GM18526 (cell line): Measurements from ENCODE around the gene TYRO3.

Experiments used
- POLR2A ChIP-seq: IDR thresholded peaks from 3 replicates; pipeline ENCODE4 v1.6.1; 2011; ENCODE audit not compliant: insufficient read length; ENCODE audit errors: extremely low read depth

The TYRO3 gene

DNA sequence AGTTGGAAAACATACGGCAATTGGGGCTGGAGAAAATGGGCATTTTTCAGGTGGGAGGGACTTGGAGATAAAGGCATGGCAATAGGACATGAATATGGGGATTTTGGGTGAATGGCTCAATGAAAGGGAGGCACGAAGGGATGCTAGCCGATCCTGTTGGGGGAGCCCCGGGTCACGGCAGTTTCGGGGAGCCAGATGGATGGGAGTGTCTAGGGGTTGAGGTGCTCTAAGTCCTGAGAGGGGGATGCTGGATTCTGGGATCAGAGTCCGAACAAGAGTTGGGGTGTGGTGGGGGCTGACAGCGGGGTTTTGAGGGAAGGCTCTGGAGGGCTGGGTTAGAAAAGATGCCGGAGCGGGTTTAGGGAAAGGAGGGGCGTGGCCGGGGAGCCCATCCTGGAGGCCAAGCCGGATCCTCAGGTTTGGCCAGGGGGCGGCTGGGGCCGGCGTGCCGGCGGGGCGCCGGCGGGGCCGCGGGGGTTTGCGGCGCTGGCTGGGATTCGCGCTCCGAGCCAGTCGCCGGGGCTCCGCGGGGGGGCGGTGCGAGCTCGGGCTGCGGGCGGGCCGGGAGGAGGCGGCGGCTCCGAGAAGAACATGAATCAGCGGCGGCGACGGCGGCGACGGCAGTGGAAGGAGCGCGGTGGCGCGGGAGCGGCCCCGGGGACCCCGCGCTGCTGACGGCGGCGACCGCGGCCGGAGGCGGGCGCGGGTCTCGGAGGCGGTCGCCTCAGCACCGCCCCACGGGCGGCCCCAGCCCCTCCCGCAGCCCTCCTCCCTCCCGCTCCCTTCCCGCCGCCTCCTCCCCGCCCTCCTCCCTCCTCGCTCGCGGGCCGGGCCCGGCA is at the start of gene TYRO3:
TYRO3 (plus strand) TSS at position 813 of the 839 bp plus-strand sequence. CDS start 46 bp downstream, outside the sequence.
- no peak for TF ChIP-seq POLR2A

DNA sequence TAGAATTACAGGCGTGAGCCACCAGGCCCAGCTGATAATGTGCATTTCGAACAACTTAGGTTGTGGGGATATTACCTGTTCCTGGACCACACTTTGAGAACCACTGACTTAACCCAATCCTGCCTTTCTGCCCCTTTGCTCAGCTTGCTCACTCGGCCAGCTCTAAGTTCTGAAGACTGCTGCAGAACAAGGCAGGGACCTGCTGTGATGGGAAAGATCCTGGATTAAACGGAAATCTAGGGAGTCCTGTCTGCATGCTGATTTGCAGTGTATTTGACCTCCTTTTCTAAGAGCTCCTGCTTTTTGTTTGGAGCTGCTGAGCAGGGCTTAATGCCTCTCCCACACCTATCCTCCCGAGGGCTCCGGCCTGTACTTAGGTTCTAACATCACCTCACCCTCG is 48.3 kb upstream of the TYRO3 start:
- TF ChIP-seq POLR2A: no peak

DNA sequence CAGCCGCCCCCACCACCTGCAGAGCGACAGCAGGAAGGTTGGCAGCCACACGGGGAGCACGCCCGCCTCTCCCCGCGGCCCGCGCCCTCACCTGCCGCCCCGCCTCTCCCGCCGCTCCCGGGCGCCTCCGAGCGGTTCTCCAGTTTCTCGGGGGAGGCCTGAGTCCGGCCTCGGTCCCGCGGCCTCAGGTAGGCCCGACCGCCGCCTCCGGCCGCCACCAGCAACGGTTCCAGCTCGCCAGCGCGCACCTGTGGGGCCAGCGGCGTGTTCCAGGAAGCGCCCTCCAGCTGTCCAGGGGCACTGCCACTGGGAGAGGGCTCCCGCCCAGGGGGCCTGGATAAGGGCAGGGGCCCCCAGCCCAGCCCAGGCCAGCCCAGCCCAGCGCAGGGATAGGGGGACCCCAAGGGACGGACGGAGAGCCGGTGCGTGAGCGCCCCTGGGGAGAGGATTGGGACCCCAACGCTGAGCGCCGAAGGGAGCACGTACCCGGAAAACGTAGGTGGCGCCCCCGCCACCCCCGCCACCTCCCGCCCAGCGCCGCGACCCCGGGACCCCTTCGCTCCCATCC is 47.6 kb upstream of the TYRO3 start:
- no peak for TF ChIP-seq POLR2A

DNA sequence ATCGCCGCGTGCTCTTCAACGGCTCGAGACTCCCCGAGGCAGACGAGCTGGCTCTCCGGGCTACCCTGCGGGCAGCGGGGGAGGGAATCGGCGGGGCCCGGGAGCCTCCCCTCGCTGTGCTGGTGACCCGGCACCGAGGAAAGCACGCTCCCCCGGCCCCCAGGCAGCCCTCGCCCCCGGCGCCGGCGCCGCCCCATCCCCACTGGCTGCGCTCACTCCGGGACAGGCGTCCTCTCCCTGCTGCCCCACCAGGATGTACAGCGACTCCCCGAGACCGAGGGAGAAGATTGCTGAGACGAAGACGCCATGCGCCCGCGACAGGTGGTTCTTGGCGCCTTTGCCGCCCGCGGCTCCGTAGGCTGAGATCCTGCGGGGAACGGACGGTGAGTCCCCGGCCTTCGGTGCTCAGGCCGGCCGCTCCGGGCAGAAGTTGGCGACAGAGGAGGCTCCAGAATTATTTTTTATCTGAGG is 47.1 kb upstream of the TYRO3 start:
- no peak for TF ChIP-seq POLR2A

DNA sequence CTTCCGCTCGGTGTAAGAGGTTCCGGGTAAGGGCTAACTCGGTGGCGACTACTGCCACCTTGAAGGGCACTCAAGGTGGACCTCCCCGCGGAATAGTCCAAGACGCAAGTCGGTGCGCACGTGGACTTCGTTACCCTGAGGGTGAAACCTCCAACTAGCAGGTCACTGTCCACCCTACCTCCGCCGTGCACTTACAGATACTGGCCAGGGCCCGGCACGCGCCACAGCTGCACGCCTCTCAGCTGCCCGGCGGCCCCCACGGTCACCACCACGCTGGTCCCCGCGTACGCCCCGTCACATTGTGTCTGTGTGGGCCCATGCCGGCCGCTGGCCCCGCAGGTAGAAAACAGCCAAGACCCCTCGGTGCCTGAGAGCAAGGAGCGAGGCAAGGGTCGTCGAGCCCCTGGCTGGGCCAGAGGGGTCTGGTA is 46.5 kb upstream of the TYRO3 start:
- TF ChIP-seq POLR2A: no peak

DNA sequence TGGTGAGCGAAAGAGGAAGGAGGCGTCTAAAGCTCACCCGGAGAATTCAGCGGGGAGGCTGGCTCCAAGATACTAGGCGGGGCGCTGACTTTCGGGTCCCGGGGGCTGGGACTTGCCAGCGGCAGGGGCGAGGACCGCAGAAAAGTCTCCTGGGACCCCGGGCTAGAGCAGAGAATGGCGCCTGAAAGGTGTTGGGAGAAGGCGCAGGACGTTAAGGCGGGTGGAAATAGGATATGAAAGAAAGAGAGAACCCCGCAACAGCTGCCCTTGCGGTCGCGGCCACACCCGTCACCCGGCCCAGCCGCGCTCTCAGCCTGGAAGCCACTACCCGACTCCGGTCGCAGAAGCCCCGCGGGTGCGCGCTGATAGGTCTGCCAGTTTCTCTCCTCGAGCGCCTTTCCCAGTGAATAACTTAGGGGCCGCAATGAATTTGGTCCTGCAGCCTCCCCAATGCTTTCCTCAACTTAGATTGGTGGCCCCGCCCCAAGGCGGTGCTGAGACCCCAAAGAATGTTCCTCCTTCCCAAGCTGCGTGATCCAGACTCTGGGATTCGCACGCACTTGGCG is 46.0 kb upstream of the TYRO3 start:
- TF ChIP-seq POLR2A: no peak

DNA sequence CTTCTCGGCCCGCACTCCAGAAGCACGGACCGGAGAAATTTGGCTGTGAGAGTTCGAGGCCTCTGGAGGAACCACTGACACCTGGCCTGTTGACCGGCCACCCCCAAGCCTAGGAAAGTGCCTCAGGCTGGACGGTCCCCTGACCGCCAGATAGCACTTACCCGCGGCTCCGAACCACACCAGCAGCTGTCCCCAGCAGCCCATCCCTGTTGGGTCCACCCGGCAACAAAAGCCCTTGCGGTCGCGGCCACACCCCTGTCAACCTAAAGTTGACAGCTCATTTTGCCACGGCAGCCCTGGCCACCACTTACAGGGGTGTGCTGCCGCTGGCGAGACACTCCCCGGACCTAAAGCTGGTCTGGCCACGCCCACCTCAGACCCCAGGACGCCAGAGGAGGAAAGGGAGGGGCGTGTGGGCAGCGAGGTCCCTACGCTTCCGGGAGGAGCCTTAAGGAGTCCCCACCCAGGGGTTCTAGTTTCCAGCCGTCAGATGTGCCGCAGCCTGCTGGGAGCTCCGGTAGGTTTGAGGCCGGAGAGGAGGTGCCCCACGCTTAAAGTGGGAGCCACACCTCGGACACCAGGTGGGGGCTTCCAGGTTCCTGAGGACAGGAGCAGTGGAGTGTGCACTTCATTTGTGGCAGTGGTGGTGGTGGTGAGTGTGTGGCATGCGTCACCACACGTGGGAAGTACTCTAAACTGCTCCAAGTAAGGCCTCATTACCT is 45.3 kb upstream of the TYRO3 start, which contains the start of gene LTK:
LTK (minus strand) TSS at position 322 of the 722 bp plus-strand sequence; CDS start at position 204, 118 bp downstream.
- no peak for TF ChIP-seq POLR2A

DNA sequence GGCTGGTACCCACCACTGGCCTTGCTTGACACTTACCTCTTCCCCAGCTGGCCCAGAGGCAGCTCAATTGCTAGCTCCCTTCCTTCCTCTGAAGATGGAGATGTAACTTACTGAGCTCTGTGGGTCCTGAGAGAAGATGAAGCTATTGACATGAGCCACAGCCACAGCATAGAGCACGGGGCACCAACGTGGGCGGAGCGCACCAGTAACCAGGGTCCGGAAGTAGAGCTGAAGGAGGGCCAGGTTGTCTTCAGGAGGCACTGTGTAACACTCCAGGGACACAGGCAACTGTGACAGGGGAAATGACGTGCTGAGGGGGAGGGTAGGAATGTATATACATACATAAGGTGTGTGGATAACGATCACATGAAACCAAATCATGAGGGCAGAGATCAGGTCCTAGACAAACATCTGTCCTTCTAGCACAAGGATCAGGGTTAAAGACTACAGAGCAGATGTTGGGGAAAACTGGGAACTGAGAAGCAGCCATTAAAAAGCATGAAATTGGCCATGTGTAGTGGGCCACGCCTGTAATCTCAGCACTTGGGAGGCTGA is 41.0 kb upstream of the TYRO3 start:
- no peak for TF ChIP-seq POLR2A

DNA sequence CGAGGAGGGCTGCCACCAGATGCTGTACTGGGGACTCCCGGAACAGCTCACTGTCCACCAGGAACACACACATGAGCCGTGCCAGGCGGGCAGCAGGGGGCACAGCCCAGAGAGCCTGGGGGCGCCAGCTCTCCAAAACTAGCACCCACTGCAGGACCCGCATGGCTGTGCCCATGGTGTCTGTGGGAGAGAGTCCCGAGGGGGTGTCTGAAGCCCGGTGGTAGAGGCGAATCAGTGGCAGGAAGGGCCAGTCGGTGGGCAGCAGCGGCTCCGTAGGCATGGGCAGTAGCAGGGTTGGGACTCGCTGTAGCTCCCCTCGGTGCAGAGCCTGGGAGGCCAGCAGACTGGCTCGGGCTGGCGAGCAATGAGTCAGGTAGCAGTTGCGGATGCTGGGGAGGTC is 38.4 kb upstream of the TYRO3 start:
- TF ChIP-seq POLR2A: no peak

DNA sequence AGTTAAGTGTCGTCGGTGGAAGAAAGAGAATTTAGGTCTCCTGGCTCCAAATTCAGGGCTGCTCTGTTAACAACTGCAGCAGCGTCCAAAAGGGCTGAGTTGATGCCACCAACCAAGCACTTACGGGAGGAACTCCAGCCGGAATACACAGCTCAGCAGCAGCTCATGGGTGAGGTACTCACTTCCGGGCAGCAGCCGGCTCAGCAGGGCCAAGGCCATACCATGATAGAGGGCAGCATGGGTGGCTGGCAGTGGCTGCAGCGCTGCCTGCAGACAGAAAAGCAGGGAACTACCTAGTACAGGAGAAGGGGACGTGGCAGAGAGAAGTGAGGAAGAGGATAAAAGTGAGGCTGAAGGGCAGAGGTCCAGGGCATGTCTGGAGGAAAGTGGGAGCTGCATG is 37.4 kb upstream of the TYRO3 start:
- no peak for TF ChIP-seq POLR2A

DNA sequence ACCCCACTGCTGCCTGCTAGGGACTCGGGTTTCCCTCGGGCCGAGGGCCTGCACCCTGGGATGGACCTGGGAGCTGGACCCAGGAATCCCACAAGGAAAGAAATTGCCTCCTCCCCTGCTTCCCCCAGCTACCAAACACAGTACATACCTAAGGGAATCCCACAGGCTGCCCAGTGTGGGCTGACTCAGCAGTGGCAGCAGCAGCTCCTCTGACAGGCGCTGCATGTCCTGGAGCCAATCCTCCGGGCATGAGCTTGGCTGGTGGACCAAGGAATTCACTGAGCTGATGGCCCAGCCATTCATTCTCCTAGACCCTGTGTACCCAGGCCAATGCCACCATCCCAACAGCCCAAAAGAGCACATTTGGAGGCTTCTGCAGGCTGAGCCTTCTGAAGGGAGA is 35.9 kb upstream of the TYRO3 start:
- no peak for TF ChIP-seq POLR2A

DNA sequence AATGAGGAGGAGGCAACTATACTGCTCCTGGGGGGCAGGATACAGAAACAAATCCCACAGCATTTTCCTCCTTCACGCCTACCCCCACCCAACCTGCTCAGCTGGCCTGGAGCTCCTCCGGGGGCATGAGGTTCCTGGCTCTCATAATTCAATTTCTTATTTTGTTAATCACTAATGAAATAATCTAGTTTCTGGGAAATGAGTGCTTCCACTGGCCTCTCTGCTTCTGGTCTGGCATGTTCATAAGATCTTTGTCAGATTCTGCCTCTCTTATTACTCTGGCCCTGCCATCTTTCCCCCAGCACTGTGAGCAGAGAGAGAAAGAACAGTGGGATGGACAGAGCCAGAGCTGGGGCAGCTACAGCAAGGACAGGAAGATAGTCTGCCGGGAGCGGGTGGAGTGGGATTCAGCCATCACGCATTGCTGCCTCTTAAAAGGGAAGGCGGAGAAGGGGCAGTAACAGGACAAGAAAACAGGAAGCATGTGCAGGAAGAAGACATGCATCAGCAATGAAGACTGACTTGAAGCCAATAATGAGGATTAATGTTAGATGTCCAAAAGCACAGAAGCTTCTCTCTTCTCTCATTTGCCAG is 28.6 kb upstream of the TYRO3 start:
- no peak for TF ChIP-seq POLR2A

DNA sequence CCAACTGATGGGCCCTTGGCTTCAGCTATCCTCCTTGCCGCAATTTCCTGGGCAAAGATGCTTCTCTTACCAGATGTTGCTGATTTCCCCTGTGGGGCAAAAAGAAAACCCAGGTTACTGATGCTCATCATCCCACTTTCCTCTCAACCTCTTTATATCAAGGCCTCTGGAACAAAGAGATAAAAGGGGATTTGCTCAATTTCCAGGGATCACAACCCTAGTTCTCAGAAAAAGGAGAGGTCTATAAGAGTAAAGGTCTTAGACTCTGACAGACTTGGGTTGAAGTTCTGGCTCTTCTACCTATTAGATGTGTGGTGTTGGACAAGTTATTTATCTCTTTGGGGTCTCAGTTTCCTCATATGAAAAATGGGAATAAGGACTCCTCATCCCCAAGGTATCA is 23.5 kb upstream of the TYRO3 start:
- TF ChIP-seq POLR2A: no peak

DNA sequence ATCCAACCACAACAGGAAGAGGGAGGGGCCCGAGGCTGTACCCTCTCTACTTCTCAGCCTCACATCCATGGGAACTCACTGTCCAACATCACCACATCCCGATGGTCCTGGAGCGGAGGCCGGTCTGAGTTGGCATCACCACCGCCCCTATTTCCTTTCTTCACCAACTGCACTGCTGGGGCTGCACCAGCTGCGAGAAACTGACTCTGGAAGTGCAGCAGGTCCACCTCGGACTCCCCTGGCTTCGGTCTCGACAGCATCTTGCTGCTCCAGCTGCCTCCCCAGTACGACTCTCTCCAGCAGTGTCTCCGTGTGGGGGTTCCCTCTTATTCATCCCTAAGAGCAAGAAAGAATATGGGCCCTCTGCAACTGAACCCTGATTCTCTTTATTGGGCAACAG is 22.1 kb upstream of the TYRO3 start:
- no peak for TF ChIP-seq POLR2A

DNA sequence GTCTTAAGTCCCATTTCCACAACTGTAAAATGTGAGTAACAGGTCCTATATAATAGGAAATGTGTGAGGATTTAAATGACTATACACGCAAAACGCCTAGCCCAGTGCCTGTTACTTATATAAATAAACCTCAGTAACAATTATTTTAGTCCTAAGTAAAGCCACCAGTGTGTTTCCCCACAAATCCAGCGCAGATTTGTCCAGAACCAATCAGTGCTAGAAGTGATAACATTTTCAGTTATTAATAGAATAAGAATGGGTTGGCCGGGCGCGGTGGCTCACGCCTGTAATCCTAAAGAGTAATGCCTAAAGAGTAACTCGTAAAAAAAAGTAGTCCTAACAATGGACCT is 15.5 kb upstream of the TYRO3 start:
- no peak for TF ChIP-seq POLR2A
